Measurements from ENCODE around the gene DUSP8.

Gene DUSP8

DNA sequence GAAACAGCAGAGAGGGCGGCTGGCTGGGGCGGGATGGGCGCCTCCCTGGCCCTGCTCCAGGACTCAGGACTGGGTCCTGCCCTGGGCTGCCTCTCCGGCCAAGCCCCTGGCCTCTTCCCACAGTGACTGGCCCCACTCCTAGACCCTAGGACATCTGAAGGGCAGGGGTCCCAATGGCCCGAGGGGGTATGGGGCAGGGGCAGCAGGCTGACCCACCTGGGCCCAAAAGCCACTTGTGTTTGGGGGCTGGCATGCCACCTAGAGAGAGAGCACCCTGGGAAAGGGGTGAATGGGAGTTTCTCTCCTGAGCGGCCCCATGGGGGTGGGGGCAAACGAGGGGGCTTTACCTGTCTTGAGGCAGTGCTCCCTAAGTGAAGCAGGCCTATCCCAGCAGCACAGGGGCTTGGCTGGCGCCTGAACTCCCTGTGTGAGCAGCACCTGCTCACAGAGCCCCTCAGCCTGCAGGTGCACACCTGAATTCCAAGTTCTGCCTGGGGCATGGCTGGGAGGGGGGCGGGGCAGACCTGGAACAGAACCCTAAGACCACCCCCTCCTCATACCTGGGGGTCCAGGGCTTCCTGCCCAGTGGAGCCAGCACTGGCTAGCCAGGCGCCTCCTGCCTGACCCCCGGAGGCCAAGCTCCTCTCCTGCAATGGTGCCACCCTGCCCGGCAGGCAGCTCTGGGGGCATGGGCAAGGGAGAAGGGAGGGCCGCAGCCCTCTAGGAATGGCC, 16.9 kb downstream of the DUSP8 start:
- in situ Hi-C loops (cut with MboI; ENCODE audit: low sequenced_read_pairs): no loop called here

DNA sequence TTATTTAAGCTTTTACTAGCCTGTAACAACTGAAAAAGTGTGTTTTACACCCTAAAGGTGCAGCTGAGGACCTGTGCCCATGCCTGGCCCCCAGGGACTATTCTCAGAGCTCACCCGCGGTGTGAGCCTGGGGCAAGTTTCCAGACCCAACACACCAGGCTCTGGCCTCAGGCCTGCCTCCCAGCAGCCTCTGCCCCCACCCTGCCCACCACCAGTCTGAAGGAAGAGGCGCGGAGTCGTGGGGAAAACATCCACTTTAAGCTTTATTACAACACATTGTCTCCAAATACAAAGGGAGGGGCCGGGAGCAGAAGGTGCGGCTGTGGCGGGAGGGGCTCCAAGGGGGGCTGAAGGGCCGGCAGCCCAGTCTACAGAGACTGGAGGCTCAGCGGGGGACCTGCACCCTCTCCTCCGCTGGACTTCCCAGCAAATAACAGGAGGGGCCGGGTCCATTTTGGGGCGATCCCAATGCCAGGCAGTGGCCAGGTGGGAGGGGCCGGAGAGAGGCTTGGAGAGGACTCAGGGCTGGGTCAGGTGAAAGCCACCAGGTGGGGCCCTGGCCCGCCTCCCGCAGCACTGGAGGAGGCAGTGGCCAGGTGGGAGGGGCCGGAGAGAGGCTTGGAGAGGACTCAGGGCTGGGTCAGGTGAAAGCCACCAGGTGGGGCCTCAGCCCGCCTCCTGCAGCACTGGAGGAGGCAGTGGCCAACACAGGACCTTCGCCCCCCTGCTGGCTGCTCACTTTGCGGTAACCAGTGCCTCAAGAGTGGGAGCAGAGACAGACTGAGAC, 18.1 kb downstream of the DUSP8 start:
- in situ Hi-C loops (cut with MboI; ENCODE audit: low sequenced_read_pairs): no loop called here

- in situ Hi-C loops (cut with MboI; ENCODE audit: low sequenced_read_pairs): no loop called here
These were observed 22.4 kb downstream of the DUSP8 start for GRCh38 chr11:1549338-1550330.

DNA sequence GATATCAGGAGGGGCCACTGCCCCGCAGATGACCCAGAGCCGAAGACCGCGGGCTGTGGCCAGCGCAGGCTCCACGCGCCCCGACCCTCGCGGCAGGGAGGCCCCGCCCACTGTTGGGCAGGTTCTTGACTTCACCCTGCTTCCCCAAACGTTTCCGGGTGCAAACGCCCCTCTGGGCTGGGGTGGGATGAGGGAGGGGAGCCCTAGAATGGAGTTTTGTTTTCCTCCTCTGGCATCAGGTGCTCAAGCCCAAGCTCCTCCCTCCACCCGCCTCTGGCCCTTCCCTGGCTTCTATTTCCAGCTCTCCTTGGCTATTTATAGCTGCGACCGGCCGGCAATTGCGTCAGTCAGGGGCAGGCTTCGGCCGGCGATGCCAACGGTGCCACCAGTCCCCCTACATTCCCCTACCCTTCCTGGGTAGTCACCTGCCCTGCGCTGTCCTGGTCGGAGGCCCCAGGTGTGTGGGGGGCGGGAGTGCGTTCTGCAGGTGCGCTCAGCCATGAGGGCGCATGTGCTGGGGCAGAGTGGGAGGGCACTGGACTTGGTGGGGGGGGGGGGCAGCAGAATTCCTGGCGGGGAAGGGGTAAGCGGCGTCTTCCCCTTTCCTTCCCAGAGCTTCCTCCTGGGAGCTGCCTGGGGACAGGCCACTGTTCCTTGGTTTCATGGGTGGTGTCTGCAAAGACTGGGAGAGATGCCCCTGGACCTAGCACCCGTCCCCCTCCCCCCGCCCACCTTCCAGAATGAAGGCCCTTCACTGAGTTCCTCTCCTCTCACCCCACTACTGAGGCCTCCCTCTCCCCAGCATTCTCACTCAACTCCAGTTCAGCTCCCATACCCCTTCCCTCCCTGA, 23.6 kb downstream of the DUSP8 start:
- in situ Hi-C loops (cut with MboI; ENCODE audit: low sequenced_read_pairs): no loop called here

DNA sequence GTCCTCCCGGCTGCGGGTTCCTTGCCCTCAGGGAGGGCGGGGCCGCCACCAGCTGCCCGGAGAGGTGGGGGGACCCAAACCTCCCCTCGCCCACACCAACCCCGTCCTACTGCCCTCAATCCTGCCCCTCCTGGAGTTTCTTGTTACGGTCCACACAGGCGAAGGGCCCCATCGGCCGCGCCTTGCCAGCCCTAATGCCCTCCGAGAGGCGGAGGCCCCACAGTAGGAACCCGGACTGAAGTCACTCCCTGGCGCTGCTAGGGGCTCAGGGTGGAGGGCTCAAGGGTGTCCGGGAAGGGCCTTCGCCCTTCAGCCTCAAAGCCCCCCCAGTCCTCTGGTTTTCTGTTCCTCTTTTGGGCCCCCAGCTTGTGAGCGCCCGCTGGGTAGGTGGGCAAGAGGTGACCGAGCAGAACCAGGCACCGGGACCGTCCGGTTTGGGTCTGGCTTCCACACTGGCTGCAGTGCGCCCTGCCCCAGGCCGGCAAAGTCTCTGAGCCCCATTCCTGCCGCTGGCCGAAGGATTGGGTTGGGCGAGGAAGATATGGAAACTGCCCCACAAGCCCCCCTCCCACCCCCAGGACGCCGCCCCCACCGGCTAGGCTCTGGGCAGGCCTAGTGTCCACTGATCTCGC, 24.5 kb downstream of the DUSP8 start:
- in situ Hi-C loops (cut with MboI; ENCODE audit: low sequenced_read_pairs): no loop called here

DNA sequence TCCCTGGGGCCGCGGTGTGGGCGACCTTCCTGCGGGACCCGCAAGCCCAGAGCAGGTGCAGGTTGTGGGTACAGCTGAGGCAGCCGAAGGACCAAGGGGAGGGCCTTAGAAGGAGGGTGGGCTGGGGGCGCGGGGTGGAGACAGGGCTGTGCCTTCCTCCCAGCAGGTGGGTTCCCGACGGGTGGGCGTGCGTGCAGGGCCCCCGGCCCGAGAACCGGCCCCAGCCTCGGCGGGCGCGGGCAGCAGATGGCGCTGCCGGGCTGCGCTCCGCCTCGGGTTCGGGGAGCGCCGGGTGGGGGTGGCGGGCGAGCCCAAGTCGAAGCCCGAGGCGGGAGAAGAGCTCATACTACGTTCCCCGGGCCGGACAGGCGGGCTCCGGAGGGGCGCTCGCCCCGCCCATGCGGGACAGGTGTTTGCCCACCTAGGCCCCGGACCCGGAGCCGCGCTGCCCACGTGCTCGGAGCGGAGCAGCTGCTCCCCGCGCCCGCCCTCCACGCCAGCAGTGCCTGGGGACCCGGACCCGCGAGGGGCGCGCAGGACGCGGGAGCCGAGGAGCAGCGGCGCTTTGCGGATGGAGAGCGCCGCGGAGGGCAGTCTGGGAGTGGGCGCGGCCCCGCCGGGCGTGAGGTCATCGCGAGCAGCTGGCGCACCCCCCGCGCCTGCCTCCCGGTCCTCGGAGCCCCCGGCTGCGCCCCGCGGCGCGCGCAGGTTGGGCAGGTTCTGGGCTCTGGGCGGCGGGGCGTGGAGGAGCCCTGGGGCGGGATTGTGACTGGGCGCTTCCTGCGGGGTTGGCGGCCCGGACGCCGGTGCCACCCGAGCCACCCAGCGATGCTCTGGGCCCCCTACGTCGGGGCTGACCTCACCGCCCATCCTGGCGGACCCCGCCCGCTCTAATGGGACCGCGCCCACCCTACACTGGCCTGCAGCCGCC, 25.3 kb downstream of the DUSP8 start:
- in situ Hi-C loops (cut with MboI; ENCODE audit: low sequenced_read_pairs): no loop called here

DNA sequence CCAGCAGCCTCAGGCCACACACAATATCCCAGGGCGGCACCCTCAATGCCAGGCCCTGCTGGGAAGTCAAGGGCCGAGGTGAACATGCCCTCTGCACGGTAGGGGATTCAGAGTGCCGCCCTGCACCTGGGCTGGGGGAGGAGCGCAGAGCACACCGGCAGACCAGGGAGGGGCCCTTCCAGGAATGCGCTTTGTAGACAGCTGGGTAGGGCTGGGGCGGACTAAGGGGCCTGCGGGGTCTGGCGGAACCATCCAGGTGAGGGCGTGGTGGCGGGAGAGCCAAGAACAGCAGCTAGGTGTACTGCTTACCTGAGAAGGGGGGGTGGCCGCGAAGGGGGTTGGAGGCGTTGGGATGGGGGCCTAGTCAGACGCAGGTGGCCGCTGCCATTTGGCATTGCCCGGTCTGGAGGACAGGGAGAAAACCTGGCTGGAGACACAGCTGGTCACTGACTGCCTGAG, 26.0 kb downstream of the DUSP8 start:
- in situ Hi-C loops (cut with MboI; ENCODE audit: low sequenced_read_pairs): no loop called here

DNA sequence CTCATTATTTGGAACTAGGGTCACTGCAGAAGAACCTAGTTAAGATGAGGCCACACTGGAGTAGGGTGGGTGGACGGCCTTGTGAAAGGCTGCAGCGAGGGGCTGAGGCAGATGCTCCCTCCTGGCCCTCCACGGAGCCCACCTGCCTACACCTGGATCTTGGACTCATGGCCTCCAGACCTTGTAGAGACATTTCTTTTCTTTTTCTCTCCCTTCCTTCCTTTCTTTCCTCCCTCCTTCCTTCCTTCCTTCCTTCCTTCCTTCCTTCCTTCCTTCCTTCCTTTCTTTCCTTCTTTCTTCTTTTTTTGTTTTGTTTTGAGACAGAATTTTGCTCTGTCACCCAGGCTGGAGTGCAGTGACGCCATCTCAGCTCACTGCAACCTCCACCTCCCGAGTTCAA, 26.6 kb downstream of the DUSP8 start:
- in situ Hi-C loops (cut with MboI; ENCODE audit: low sequenced_read_pairs): no loop called here

DNA sequence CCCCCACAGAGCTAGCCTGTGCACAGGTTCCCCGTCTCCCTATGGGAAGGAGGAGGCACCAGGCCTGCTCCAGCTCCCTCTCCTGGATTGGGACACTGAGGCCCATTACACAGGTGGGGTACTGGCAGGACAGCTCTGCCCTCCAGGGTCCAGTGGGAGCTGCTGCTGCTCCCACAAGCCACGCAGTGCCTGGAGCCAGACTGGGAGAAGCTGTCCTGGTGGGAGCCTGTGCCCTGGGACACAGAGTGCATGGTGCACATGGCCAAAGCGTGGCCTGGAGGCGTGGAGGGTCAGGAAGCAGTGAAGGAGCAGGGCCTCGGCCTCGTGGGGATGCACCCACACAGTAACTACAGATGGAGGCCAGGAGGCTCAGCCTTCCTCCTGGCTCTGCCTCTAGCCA, 27.5 kb downstream of the DUSP8 start:
- in situ Hi-C loops (cut with MboI; ENCODE audit: low sequenced_read_pairs): no loop called here

DNA sequence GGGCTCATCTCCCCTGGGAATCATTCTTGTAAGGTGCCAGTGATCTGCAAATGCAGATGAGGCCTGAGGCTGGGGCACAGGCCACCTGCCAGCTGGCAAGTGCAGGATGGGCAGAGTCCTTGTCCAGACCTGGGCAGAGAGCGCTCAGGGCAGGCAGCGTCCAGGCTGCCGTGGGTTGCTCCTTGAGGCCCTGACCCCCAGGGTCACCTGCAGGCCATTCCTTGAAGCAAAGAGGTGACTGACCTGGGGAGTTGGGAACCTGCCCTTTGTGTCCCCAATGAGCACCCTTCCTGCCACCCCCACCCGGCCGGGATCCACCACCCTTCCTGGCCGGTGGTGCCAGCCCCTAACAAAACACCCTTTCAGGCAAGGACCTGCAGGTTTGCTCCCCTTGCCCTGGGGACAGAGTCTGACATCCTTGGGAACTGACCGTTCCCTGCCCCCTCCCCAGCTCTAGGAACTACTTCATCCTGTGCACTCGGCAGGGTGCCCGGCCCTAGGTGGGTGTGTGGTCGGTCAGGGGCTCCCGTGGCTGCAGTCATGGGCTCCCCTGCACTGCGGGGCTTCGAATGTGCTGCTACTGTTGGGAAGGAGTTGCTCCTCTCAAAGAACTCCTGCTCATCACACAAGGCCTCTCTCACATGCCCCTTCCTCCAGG, 28.3 kb downstream of the DUSP8 start:
- in situ Hi-C loops (cut with MboI; ENCODE audit: low sequenced_read_pairs): no loop called here

GRCh38 chr11:1542267-1542666, 29.8 kb downstream of the DUSP8 start:
- in situ Hi-C loops (cut with MboI; ENCODE audit: low sequenced_read_pairs): no loop called here

DNA sequence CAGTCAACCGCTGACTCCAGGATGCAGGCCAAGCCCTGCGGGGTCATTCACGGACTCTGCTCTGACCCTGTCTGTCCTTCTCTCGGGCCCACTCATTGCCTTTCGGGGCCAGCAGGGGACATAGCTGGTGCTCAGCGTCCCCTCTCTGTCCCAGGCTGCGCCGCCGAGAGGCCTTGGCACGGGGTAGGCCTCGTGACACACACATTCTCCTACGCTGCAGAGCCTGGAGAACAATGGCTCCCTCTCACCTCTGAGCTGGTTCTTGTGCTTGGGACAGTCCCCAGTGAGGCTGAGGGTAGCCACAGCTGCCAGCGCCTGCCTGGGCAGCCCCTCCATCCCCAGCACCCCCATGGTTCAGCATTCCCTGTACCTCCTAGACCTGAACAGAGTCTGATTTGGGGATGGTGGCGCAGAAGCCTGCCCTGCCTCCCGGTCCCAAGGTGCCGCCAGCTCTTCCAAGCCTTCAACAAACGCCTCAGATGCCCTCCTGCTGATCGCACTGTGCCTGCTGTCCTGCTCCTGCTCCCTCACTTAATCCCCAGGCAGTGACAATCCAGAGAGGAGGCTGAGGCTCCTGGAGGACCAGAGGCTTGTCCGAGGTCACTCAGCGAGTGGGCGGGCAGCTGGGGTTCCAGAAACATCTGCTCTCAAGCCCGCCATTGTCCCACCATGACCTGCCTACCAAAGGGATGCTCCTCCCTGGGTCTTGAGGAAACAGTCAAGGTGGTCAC, 30.4 kb downstream of the DUSP8 start:
- in situ Hi-C loops (cut with MboI; ENCODE audit: low sequenced_read_pairs): no loop called here

- in situ Hi-C loops (cut with MboI; ENCODE audit: low sequenced_read_pairs): no loop called here
These were observed 32.0 kb downstream of the DUSP8 start for GRCh38 chr11:1540074-1540473.

- in situ Hi-C loops (cut with MboI; ENCODE audit: low sequenced_read_pairs): no loop called here
These were observed 33.9 kb downstream of the DUSP8 start for GRCh38 chr11:1538153-1538552.

GRCh38 chr11:1536065-1536843, 35.8 kb downstream of the DUSP8 start:
- in situ Hi-C loops (cut with MboI; ENCODE audit: low sequenced_read_pairs): no loop called here

DNA sequence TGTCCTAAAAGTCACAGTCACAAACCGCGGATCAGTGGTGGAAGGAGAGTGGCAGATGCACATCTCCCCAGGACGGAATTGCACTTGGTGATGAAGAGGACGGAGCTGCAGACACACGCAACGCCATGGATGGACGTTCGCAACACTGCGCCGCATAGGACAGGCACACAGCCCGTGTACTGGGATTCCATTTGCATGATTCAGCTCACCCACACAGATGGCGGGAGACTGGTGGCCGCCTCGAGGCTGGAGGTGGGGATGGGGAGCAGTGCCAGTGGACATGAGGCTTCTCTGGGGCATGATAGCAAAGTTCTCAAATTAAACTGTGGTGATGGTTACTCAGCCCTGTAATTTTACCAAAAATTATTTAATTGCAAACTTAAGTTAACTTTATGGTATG, 37.4 kb downstream of the DUSP8 start:
- in situ Hi-C loops (cut with MboI; ENCODE audit: low sequenced_read_pairs): no loop called here

DNA sequence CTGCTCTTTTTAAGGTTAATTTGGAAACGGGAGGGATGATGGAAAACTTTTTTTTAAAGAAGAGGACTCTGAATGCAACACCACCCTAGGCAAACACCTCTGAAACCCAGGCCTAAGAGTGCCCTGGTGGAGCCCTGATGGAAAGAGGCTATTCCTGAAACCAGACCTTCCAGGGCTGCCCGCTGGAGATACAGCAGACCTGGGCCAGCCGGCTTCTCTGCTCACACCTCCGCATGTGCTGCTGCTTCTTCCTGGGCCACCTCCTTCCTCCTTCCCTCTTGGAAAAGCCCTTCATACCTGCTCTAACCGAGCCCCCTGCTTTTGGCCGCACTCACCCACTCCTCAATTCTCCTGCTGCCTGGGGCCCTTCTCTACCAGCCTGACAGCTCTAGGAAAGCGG, 37.9 kb downstream of the DUSP8 start:
- in situ Hi-C loops (cut with MboI; ENCODE audit: low sequenced_read_pairs): no loop called here
